Measurements from ENCODE around the gene BIN2. TPM values are rescaled to one million over a fixed set of nuclear protein-coding genes. Genes with fewer than 3 reads are reported as not detected.

Gene BIN2
- total and polyA plus RNA-seq, 9 of the 15 experiments (the other 6 are each of a cell fraction or from before 2014, with no cell fraction given), result 0.04 to 0.39 (median 0.25) TPM; not detected in 1

GRCh38 chr12:51368640-51369517 is 44.9 kb upstream of the BIN2 start (continued):
- TF ChIP-seq MCM2 (IDR thresholded peaks at IDR 0.05; ENCODE audit: low read depth), result no peak
- peak; percentile 45; the same call in 1 of the 2 replicates for TF ChIP-seq RUNX1 (IDR thresholded peaks at IDR 0.05; ENCODE audit: low read depth)
- TF ChIP-seq ZSCAN29 (IDR thresholded peaks at IDR 0.05), result no peak
- TF ChIP-seq ETV6 (IDR thresholded peaks at IDR 0.05; ENCODE audit: borderline replicate concordance in 1 of 2, low read depth in 2 of 2, low read length in 1 of 2), result peak in 1 of 2 experiments; percentile 92; a peak in 2 of 4 replicates
- no peak for TF ChIP-seq ETV6 (CRISPR knock-in tag; IDR thresholded peaks at IDR 0.05; ENCODE audit: borderline replicate concordance)
- TF ChIP-seq ZBTB12 (CRISPR knock-in tag; IDR thresholded peaks at IDR 0.05), result no peak
- TF ChIP-seq NELFE (IDR thresholded peaks at IDR 0.05; ENCODE audit: insufficient read depth, insufficient read length), result no peak
- no peak for TF ChIP-seq ZNF121 (CRISPR knock-in tag; conservative IDR thresholded peaks at IDR 0.05)
- no peak for TF ChIP-seq CGGBP1 (CRISPR knock-in tag; IDR thresholded peaks at IDR 0.05)
- TF ChIP-seq TFAP4 (CRISPR knock-in tag; IDR thresholded peaks at IDR 0.05; ENCODE audit: borderline replicate concordance), result peak; percentile 72; the same call in 1 of the 2 replicates

Data from K562 (cell line).